K562 (cell line): Measurements from ENCODE around the gene TCF12. TPM values are rescaled to one million over a fixed set of nuclear protein-coding genes. Genes with fewer than 3 reads are reported as not detected.

ENCODE experiments used
- ATAC-seq: fragments of 200-7000 bp; cut with Tn5 transposase; 3 replicates; pipeline ENCODE4 v1.9.1; 2020; ENCODE audit warnings: moderate library complexity
- BruUV-seq: library from RNA; stranded (reverse); fragments of 400-500 nt; replicated peaks from 2 replicates; lab custom pipeline; 2021; lab: Mats Ljungman, UMichigan
- CTCF ChIA-PET: fragments of 300-600 bp; formaldehyde crosslinking; extraction: SDS; loops from one replicate; lab custom pipeline; 2021; ENCODE audit warnings: low intra/inter-chr PET ratio; lab: Yijun Ruan, JAX
- POLR2A ChIA-PET: fragments of 300-600, 350-650 bp; sonication (Branson Sonifier 250); formaldehyde crosslinking; extraction: SDS; loops from one replicate; lab custom pipeline; 2021; ENCODE audit warnings: antibody characterized with exemption, inconsistent platforms; lab: Yijun Ruan, JAX
- DNase-seq, 4 experiments: peaks; one replicate each; pipeline versions ENCODE4 v3.0.0 to v3.0.0-alpha.2; 2011 to 2018; ENCODE audit warnings: low spot score in 3 of 4, mixed read lengths in 3 of 4; ENCODE audit errors: extremely low read depth in 1 of 4
- FAIRE-seq: peaks from 2 replicates; lab custom pipeline; 2011; peaks lifted over from hg19 to GRCh38; lab: Jason Lieb, UNC
- H2AFZ ChIP-seq: 2 replicates; pipeline ENCODE4 v1.6.0; 2011; ENCODE audit warnings: low read depth, low read length, control low read depth, inconsistent platforms
- H3K27ac ChIP-seq: fragments of 200-600 bp; 3 replicates; pipeline ENCODE4 v1.8.0; 2011; ENCODE audit warnings: low read depth, mild to moderate bottlenecking, control low read depth, inconsistent platforms, low read length, moderate library complexity, mixed read lengths; ENCODE audit errors: extremely low read depth
- H3K27me3 ChIP-seq, 2 experiments: fragments of 300-600 bp in 1 of 2; 2 replicates in 1 of 2; 3 replicates in 1 of 2; pipeline versions ENCODE4 v1.6.0 to v1.8.0; 2011; ENCODE audit warnings: inconsistent platforms in 2 of 2, low read length in 2 of 2, mild to moderate bottlenecking in 1 of 2, mixed read lengths in 1 of 2, moderate library complexity in 1 of 2; ENCODE audit not compliant: control insufficient read depth in 2 of 2, insufficient read depth in 2 of 2
- H3K36me3 ChIP-seq: fragments of 300-600 bp; 3 replicates; pipeline ENCODE4 v1.8.0; 2011; ENCODE audit warnings: mild to moderate bottlenecking, low read length, inconsistent platforms; ENCODE audit not compliant: control insufficient read depth, insufficient read depth
- H3K4me1 ChIP-seq, 2 experiments: fragments of 200-600 bp in 1 of 2; replicated peaks in 1 of 2; 2 replicates in 1 of 2; 3 replicates in 1 of 2; pipeline versions ENCODE4 v1.5.1 to v1.8.0; 2011; ENCODE audit warnings: inconsistent platforms in 2 of 2, low read length in 2 of 2, mild to moderate bottlenecking in 1 of 2, mixed read lengths in 1 of 2, moderate library complexity in 1 of 2; ENCODE audit not compliant: control insufficient read depth in 2 of 2, insufficient read depth in 2 of 2
- H3K4me2 ChIP-seq: 2 replicates; pipeline ENCODE4 v1.6.1; 2011; ENCODE audit warnings: low read length, control low read depth, inconsistent platforms, mixed read lengths; ENCODE audit not compliant: insufficient read depth
- H3K4me3 ChIP-seq: fragments of 200-600 bp; sonication (generic), shearing (Covaris generic); 2 replicates; pipeline ENCODE4 v1.5.1; 2016; ENCODE audit warnings: control low read depth, inconsistent platforms
- H3K79me2 ChIP-seq: fragments of 200-600 bp; 3 replicates; pipeline ENCODE4 v1.8.0; 2011; ENCODE audit warnings: low read length, inconsistent platforms; ENCODE audit not compliant: control insufficient read depth, insufficient read depth
- H3K9ac ChIP-seq, 2 experiments: 2 replicates each; pipeline versions ENCODE4 v1.6.0 to v1.6.1; 2011; ENCODE audit warnings: low read depth in 2 of 2, low read length in 2 of 2, control low read depth in 1 of 2, inconsistent platforms in 1 of 2, mild to moderate bottlenecking in 1 of 2, mixed read lengths in 1 of 2; ENCODE audit not compliant: insufficient read depth in 1 of 2
- H3K9me1 ChIP-seq: one replicate; pipeline ENCODE4 v1.6.0; 2011; ENCODE audit warnings: inconsistent platforms, mild to moderate bottlenecking, low read length, moderate library complexity; ENCODE audit not compliant: control insufficient read depth, insufficient read depth
- H3K9me3 ChIP-seq: replicated peaks from 2 replicates; pipeline ENCODE4 v1.5.1; 2011; ENCODE audit warnings: low read depth, low read length, inconsistent platforms; ENCODE audit not compliant: control insufficient read depth, insufficient read depth
- H4K20me1 ChIP-seq: replicated peaks from 2 replicates; pipeline ENCODE4 v1.6.1; 2011; ENCODE audit warnings: low read length, inconsistent platforms, mixed read lengths; ENCODE audit not compliant: control insufficient read depth, insufficient read depth
- ASH1L ChIP-seq: fragments of 450-650 bp; IDR thresholded peaks from 2 replicates; pipeline ENCODE4 v1.6.1; 2018; ENCODE audit warnings: borderline replicate concordance, mild to moderate bottlenecking, low read depth; ENCODE audit not compliant: partially characterized antibody
- CC2D1A ChIP-seq: fragments of 450-650 bp; IDR thresholded peaks from 2 replicates; pipeline ENCODE4 v1.6.1; 2017; ENCODE audit warnings: mild to moderate bottlenecking
- CTBP1 ChIP-seq: fragments of 450-650 bp; IDR thresholded peaks from 2 replicates; pipeline ENCODE4 v1.6.1; 2016; ENCODE audit warnings: borderline replicate concordance
- EHMT2 ChIP-seq: fragments of 450-650 bp; IDR thresholded peaks from 2 replicates; pipeline ENCODE4 v1.6.1; 2018; ENCODE audit warnings: antibody characterized with exemption
- KLF6 ChIP-seq: fragments of 250-450 bp; sonication (Bioruptor Pico); IDR thresholded peaks from 2 replicates; pipeline ENCODE4 v1.4.0; 2020; ENCODE audit warnings: mild to moderate bottlenecking, moderate library complexity, borderline replicate concordance
- MXI1 ChIP-seq: IDR thresholded peaks from 2 replicates; pipeline ENCODE4 v1.6.1; 2011; ENCODE audit warnings: low read depth, mild to moderate bottlenecking, improper control_type of control experiment, low read length
- PTRF ChIP-seq: fragments of 450-650 bp; IDR thresholded peaks from 2 replicates; pipeline ENCODE4 v1.6.1; 2016; ENCODE audit warnings: mild to moderate bottlenecking, missing genetic modification characterization, missing compliant biosample characterization
- SNRNP70 ChIP-seq: fragments of 200-400 bp; formaldehyde crosslinking; optimal IDR thresholded peaks from 2 replicates; pipeline ENCODE3; 2017; ENCODE audit warnings: low read depth, low read length
- ZNF764 ChIP-seq: fragments of 250-450 bp; sonication (Bioruptor Pico); IDR thresholded peaks from 2 replicates; pipeline ENCODE4 v1.4.0; 2020; ENCODE audit warnings: low read depth, mild to moderate bottlenecking, moderate library complexity
- ZZZ3 ChIP-seq: fragments of 450-650 bp; IDR thresholded peaks from 2 replicates; pipeline ENCODE4 v1.6.1; 2016; ENCODE audit warnings: antibody characterized with exemption, mild to moderate bottlenecking, moderate library complexity
- WGBS: fragments of 100-300 bp; shearing (Covaris generic); methylation state at CpG from one replicate; pipeline ENCODE4 v1.1.6; 2016; ENCODE audit warnings: low coverage, mixed read lengths; ENCODE audit not compliant: insufficient coverage; ENCODE audit errors: missing lambda C conversion rate; 5-methylcytosine and 5-hydroxymethylcytosine counted together
- in situ Hi-C: fragments of 300-500 bp; cut with MboI; formaldehyde crosslinking; loops from 4 replicates; pipeline ENCODE4 v1.15.0; 2018; ENCODE audit warnings: inconsistent platforms, mixed read lengths
- intact Hi-C: fragments of 100-400 bp; cut with micrococcal nuclease; formaldehyde crosslinking; loops from 2 replicates; pipeline ENCODE4 v1.14.2; 2022
- polyA plus RNA-seq, 8 experiments: library from polyadenylated mRNA; depleted of rRNA in 4 of 8; stranded (reverse) in 5 of 8; unstranded in 3 of 8; fragments of >200 nt; fragmentation: Nextera tagmentation in 2 of 8; fragmentation: Illumina TruSeq in 1 of 8; extraction: Ambion mirVana in 2 of 8; extraction: Trizol in 1 of 8; gene quantifications; 2 replicates each; pipeline versions ENCODE4 v1.2.1 to v1.2.3, GENCODE V29; 2011 to 2014; ENCODE audit warnings: inconsistent platforms in 1 of 8, missing spikeins in 1 of 8
- total RNA-seq, 7 experiments: library from RNA; depleted of rRNA in 6 of 7; stranded (reverse); fragments of >200 nt in 6 of 7; fragmentation: Illumina TruSeq in 2 of 7; extraction: Trizol in 2 of 7; gene quantifications; 2 replicates each; pipeline versions ENCODE4 v1.2.1 to v1.2.3, GENCODE V29; 2011 to 2021; ENCODE audit warnings: low replicate concordance in 1 of 7
- TF ChIP-seq, protein P1 (sequence below): fragments of 450-650 bp; IDR thresholded peaks from 2 replicates; pipeline ENCODE4 v1.6.1; 2016; ENCODE audit warnings: mild to moderate bottlenecking
- TF ChIP-seq, protein P2 (sequence below): sonication (generic); formaldehyde crosslinking; IDR thresholded peaks from 2 replicates; pipeline ENCODE4 v1.8.1; 2023; ENCODE audit warnings: mild to moderate bottlenecking, missing genetic modification reagents

Gene TCF12
- total and polyA plus RNA-seq, 9 of the 15 experiments (the other 6 are each of a cell fraction or from before 2014, with no cell fraction given): 10.5 to 132 (median 52.9) TPM

- Histone ChIP-seq H3K27ac (no peak overlapping the region), H3K9ac (no peak overlapping the region), H3K4me2 (no peak overlapping the region), H3K79me2 (peaks cover 87% of the 10 kb centered on the region), H3K4me3 (no peak overlapping the region), H3K36me3 (no peaks in the 10 kb centered on the region), H3K27me3 (no peaks in the 10 kb centered on the region), H3K9me1 (no peaks in the 10 kb centered on the region), H3K4me1 (peaks cover 0 to 13% of the 10 kb centered on the region in 2 experiments; a peak in 3 of 5 replicates), H3K9me3 (no peaks in the 10 kb centered on the region), H4K20me1 (peaks cover 6% of the 10 kb centered on the region; the same call in 1 of the 2 replicates), H2AFZ (no peak overlapping the region)
- intact Hi-C loops: no loop called here
- ChIA-PET POLR2A (no interaction called here), CTCF (no interaction called here)
- no peak for DNase-seq
- BruUV-seq: no TSS peak
- no peak for FAIRE-seq
- 87% methylated on average over 5 of the region's 5 CpGs for WGBS
- no peak for ATAC-seq
- in situ Hi-C loops: no loop called here
- TF ChIP-seq, protein P1, sequence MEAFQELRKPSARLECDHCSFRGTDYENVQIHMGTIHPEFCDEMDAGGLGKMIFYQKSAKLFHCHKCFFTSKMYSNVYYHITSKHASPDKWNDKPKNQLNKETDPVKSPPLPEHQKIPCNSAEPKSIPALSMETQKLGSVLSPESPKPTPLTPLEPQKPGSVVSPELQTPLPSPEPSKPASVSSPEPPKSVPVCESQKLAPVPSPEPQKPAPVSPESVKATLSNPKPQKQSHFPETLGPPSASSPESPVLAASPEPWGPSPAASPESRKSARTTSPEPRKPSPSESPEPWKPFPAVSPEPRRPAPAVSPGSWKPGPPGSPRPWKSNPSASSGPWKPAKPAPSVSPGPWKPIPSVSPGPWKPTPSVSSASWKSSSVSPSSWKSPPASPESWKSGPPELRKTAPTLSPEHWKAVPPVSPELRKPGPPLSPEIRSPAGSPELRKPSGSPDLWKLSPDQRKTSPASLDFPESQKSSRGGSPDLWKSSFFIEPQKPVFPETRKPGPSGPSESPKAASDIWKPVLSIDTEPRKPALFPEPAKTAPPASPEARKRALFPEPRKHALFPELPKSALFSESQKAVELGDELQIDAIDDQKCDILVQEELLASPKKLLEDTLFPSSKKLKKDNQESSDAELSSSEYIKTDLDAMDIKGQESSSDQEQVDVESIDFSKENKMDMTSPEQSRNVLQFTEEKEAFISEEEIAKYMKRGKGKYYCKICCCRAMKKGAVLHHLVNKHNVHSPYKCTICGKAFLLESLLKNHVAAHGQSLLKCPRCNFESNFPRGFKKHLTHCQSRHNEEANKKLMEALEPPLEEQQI: peak; percentile 38; the same call in 1 of the 2 replicates
- TF ChIP-seq EHMT2 (peak; percentile 19; the same call in 1 of the 2 replicates), SNRNP70 (no peak), CC2D1A (peak; percentile 69; the same call in 1 of the 2 replicates), KLF6 (CRISPR knock-in tag) (no peak), ZZZ3 (no peak), ASH1L (no peak), PTRF (tag) (no peak), CTBP1 (no peak), ZNF764 (CRISPR knock-in tag) (no peak), MXI1 (no peak)
- TF ChIP-seq, protein P2, sequence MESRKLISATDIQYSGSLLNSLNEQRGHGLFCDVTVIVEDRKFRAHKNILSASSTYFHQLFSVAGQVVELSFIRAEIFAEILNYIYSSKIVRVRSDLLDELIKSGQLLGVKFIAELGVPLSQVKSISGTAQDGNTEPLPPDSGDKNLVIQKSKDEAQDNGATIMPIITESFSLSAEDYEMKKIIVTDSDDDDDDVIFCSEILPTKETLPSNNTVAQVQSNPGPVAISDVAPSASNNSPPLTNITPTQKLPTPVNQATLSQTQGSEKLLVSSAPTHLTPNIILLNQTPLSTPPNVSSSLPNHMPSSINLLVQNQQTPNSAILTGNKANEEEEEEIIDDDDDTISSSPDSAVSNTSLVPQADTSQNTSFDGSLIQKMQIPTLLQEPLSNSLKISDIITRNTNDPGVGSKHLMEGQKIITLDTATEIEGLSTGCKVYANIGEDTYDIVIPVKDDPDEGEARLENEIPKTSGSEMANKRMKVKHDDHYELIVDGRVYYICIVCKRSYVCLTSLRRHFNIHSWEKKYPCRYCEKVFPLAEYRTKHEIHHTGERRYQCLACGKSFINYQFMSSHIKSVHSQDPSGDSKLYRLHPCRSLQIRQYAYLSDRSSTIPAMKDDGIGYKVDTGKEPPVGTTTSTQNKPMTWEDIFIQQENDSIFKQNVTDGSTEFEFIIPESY (CRISPR knock-in tag): peak; percentile 63; the same call in 1 of the 2 replicates
Observed at GRCh38 chr15:57027596-57027995, 109.2 kb downstream of the TCF12 start.
